GM21390 (cell line): ENCODE measurements around the gene MAD2L2.

ENCODE experiments used
- ATAC-seq: cut with Tn5 transposase; IDR thresholded peaks from one replicate; pipeline ENCODE4 v1.9.1; 2021; ENCODE audit not compliant: unreplicated experiment

The MAD2L2 gene

GRCh38 chr1:11638121-11638520 is 42.8 kb downstream of the MAD2L2 start:
- ATAC-seq, result no peak

- no peak for ATAC-seq
These were observed 46.4 kb downstream of the MAD2L2 start for GRCh38 chr1:11634365-11635192.

GRCh38 chr1:11629184-11630016 is 51.5 kb downstream of the MAD2L2 start:
- ATAC-seq, result no peak

GRCh38 chr1:11628767-11629166 is 52.2 kb downstream of the MAD2L2 start:
- ATAC-seq, result no peak

- ATAC-seq, result no peak
These were observed 54.4 kb downstream of the MAD2L2 start for GRCh38 chr1:11626551-11626950.
